ENCODE measurements around the gene PRMT3.
"Not testable (repeated sequence)": the region's sequence is repeated elsewhere in the genome, so short reads cannot be mapped to it uniquely, and the experiment has no call there.

The PRMT3 gene

GRCh38 chr11:20387261-20388095 lies at the start of gene PRMT3:
Gene PRMT3 (plus strand): TSS chr11:20387716. CDS start chr11:20387747, 31 bp downstream.
- DNase-seq = peak; percentile 25 to 44

GRCh38 chr11:20342347-20343141 lies 45.0 kb upstream of the PRMT3 start:
- no peak for DNase-seq

- no peak for DNase-seq
Observed at GRCh38 chr11:20351136-20351535, 36.4 kb upstream of the PRMT3 start.

- DNase-seq = no peak
Observed at GRCh38 chr11:20351751-20352262, 35.7 kb upstream of the PRMT3 start.

GRCh38 chr11:20353829-20354434 lies 33.6 kb upstream of the PRMT3 start:
- DNase-seq = no peak

GRCh38 chr11:20355221-20356219 lies 32.0 kb upstream of the PRMT3 start:
- no peak for DNase-seq

GRCh38 chr11:20357150-20357549 lies 30.4 kb upstream of the PRMT3 start:
- DNase-seq = no peak

- DNase-seq = no peak
Observed at GRCh38 chr11:20360650-20361049, 26.9 kb upstream of the PRMT3 start.

GRCh38 chr11:20362481-20362880 lies 25.0 kb upstream of the PRMT3 start:
- DNase-seq = no peak

- no peak for DNase-seq
Observed at GRCh38 chr11:20363149-20363499, 24.4 kb upstream of the PRMT3 start.

GRCh38 chr11:20363500-20364340 lies 23.8 kb upstream of the PRMT3 start, which contains the start of gene HTATIP2:
Gene HTATIP2 (plus strand): TSS chr11:20363714. CDS start chr11:20364238, 524 bp downstream.
- no peak for DNase-seq

- no peak for DNase-seq
Observed at GRCh38 chr11:20364341-20364792, 23.1 kb upstream of the PRMT3 start.

GRCh38 chr11:20365465-20365864 lies 22.1 kb upstream of the PRMT3 start:
- not testable (repeated sequence) for DNase-seq

GRCh38 chr11:20367313-20367948 lies 20.1 kb upstream of the PRMT3 start:
- DNase-seq = no peak

GRCh38 chr11:20368438-20368837 lies 19.1 kb upstream of the PRMT3 start:
- DNase-seq = no peak

GRCh38 chr11:20369826-20370225 lies 17.7 kb upstream of the PRMT3 start:
- DNase-seq = no peak

GRCh38 chr11:20372081-20372626 lies 15.4 kb upstream of the PRMT3 start:
- no peak for DNase-seq

- no peak for DNase-seq
Observed at GRCh38 chr11:20373147-20373546, 14.4 kb upstream of the PRMT3 start.

- no peak for DNase-seq
Observed at GRCh38 chr11:20373568-20374209, 13.8 kb upstream of the PRMT3 start.

All from cerebellar nuclear complex (tissue), 1 donor.